ENCODE results near the gene ADIPOQ. TPM values are rescaled to one million over a fixed set of nuclear protein-coding genes. Genes with fewer than 3 reads are reported as not detected.

Gene ADIPOQ
- total and polyA plus RNA-seq, 2 of the 13 experiments (the other 11 are each of a cell fraction or from before 2014, with no cell fraction given): not detected

- TF ChIP-seq KIAA2018 (CRISPR knock-in tag; IDR thresholded peaks at IDR 0.05; ENCODE audit: borderline replicate concordance) (no peak), THAP9 (CRISPR knock-in tag; IDR thresholded peaks at IDR 0.05; ENCODE audit: borderline replicate concordance) (peak; percentile 85; the same call in 1 of the 2 replicates), SP140L (CRISPR knock-in tag; IDR thresholded peaks at IDR 0.05; ENCODE audit: borderline replicate concordance) (peak; percentile 30; the same call in 1 of the 2 replicates), PHF5A (CRISPR knock-in tag; IDR thresholded peaks at IDR 0.05; ENCODE audit: low read depth, unreplicated experiment) (no peak), CENPBD1 (CRISPR knock-in tag; IDR thresholded peaks at IDR 0.05; ENCODE audit: borderline replicate concordance, low read depth) (no peak), CHD2 (IDR thresholded peaks at IDR 0.05; ENCODE audit: low read depth, low read length) (no peak), CSRNP1 (CRISPR knock-in tag; IDR thresholded peaks at IDR 0.05) (peak; percentile 88), TIGD3 (CRISPR knock-in tag; IDR thresholded peaks at IDR 0.05; ENCODE audit: borderline replicate concordance) (no peak), ZNF792 (CRISPR knock-in tag; IDR thresholded peaks at IDR 0.05) (peak; percentile 77; the same call in 1 of the 2 replicates), DR1 (CRISPR knock-in tag; IDR thresholded peaks at IDR 0.05) (peak; percentile 91)
Observed at GRCh38 chr3:186806089-186807055, 36.1 kb upstream of the ADIPOQ start, which contains the start of gene RFC4 (continued).
